ENCODE results near the gene CLN5. TPM values are rescaled to one million over a fixed set of nuclear protein-coding genes. Genes with fewer than 3 reads are reported as not detected.

Gene CLN5
- total and polyA plus RNA-seq, 2 of the 13 experiments (the other 11 are each of a cell fraction or from before 2014, with no cell fraction given) = 10.1 to 13.7 TPM

GRCh38 chr13:76994281-76994680 lies 2.4 kb downstream of the CLN5 start (continued):
- TF ChIP-seq RAD21 (CRISPR knock-in tag; IDR thresholded peaks at IDR 0.05) = no peak
- TF ChIP-seq DZIP1 (CRISPR knock-in tag; IDR thresholded peaks at IDR 0.05) = no peak

- DNase-seq (ENCODE audit: low spot score) = no peak
- Histone ChIP-seq H3K9ac (ENCODE audit: insufficient read depth, low read depth, low read length) (no peak overlapping the region), H3K4me3 (replicated peaks in 1 of 3; ENCODE audit: insufficient read depth in 1 of 3, low read depth in 2 of 3, low read length in 3 of 3) (no peak overlapping the region), H4K20me1 (ENCODE audit: insufficient read depth, low read length) (no peaks in the 10 kb centered on the region), H3K4me1 (ENCODE audit: insufficient read depth, low read length) (no peaks in the 10 kb centered on the region), H2AFZ (ENCODE audit: low read length) (no peak overlapping the region), H3K9me3 (ENCODE audit: low read length) (no peaks in the 10 kb centered on the region), H3K36me3 (replicated peaks in 1 of 2; ENCODE audit: control insufficient read depth in 1 of 2, insufficient read depth in 2 of 2, low read length in 2 of 2) (peaks cover 3 to 19% of the 10 kb centered on the region in 2 experiments), H3K27ac (ENCODE audit: extremely low read length, insufficient read depth, low read length) (no peak overlapping the region), H3K79me2 (ENCODE audit: insufficient read depth, low read length) (no peaks in the 10 kb centered on the region), H3K27me3 (ENCODE audit: control insufficient read depth in 1 of 2, insufficient read depth in 2 of 2, low read length in 2 of 2) (no peaks in the 10 kb centered on the region), H3K4me2 (ENCODE audit: low read depth, low read length) (no peak overlapping the region)
- BruUV-seq (replicated peaks) = no TSS peak
- POLR2A ChIA-PET = no interaction called here
- CTCF ChIA-PET (ENCODE audit: low intra/inter-chr PET ratio, low total read pairs) = no interaction called here
- 100% methylated on average over 1 of the region's 1 CpG for WGBS (ENCODE audit: low lambda C conversion rate)
- in situ Hi-C loops (cut with HindIII; ENCODE audit: extremely low pct_ligation_motif_present, low pct_unique_long_range_greater_than_20kb) (no loop called here), intact Hi-C loops (cut with micrococcal nuclease; ENCODE audit: unreplicated experiment) (no loop called here)
- no peak for FAIRE-seq
- no peak for TF ChIP-seq ZFP1 (CRISPR knock-in tag; IDR thresholded peaks at IDR 0.05)
- no peak for TF ChIP-seq MAFK (conservative IDR thresholded peaks at IDR 0.05 in 1 of 2, IDR thresholded peaks at IDR 0.05 in 1 of 2; ENCODE audit: low read length in 2 of 2)
- no peak for TF ChIP-seq RBM39 (IDR thresholded peaks at IDR 0.05; ENCODE audit: low read depth, low read length, poor library complexity, severe bottlenecking)
- no peak for TF ChIP-seq ZBTB3 (CRISPR knock-in tag; IDR thresholded peaks at IDR 0.05; ENCODE audit: borderline replicate concordance, low read depth)
- TF ChIP-seq ZNF570 (CRISPR knock-in tag; IDR thresholded peaks at IDR 0.05; ENCODE audit: borderline replicate concordance) = no peak
- TF ChIP-seq HNRNPUL1 (IDR thresholded peaks at IDR 0.05; ENCODE audit: low read depth, low read length) = no peak
- no peak for TF ChIP-seq NR2F6 (IDR thresholded peaks at IDR 0.05)
- TF ChIP-seq NR2F6 (CRISPR knock-in tag; IDR thresholded peaks at IDR 0.05) = no peak
- no peak for TF ChIP-seq HDAC6 (IDR thresholded peaks at IDR 0.05; ENCODE audit: low read depth, low read length)
- ATAC-seq = no peak
These were observed 8.6 kb downstream of the CLN5 start for GRCh38 chr13:77000475-77000874.

Data from HepG2 (cell line).